HUDEP-2 (cell line): ENCODE results near the gene PTGDS.

Source experiments
- DNase-seq, 76 experiments: peaks; one replicate each; lab custom pipeline; 2025; ENCODE audit not compliant: unreplicated experiment in 76 of 76; lab: John Stamatoyannopoulos, UW

Gene PTGDS

DNA sequence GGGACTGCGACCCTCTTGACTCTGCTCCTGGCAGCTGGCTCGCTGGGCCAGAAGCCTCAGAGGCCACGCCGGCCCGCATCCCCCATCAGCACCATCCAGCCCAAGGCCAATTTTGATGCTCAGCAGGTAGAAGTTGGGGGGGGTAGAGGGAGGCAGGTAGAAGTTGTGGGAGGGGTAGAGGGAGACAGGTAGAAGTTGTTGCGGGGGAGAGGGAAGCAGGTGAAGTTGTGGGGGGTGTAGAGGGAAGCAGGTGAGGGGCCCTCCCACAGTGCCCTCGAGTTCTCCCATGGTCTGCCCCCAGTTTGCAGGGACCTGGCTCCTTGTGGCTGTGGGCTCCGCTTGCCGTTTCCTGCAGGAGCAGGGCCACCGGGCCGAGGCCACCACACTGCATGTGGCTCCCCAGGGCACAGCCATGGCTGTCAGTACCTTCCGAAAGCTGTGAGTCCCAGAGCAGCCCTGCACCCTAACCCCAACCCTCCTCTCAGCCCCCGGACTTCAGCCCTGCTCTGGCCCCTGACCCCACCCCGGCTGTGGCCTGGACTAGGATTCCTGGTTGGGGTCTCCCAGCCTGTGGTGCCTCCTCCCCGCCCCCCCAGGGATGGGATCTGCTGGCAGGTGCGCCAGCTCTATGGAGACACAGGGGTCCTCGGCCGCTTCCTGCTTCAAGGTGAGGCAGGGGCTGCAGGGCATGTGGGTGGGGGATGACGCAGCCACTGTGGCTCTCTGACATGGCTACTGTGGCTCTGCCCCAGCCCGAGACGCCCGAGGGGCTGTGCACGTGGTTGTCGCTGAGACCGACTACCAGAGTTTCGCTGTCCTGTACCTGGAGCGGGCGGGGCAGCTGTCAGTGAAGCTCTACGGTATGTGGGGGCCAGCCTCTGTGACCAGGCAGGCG lies 31.7 kb upstream of the PTGDS start:
- DNase-seq = no peak

DNA sequence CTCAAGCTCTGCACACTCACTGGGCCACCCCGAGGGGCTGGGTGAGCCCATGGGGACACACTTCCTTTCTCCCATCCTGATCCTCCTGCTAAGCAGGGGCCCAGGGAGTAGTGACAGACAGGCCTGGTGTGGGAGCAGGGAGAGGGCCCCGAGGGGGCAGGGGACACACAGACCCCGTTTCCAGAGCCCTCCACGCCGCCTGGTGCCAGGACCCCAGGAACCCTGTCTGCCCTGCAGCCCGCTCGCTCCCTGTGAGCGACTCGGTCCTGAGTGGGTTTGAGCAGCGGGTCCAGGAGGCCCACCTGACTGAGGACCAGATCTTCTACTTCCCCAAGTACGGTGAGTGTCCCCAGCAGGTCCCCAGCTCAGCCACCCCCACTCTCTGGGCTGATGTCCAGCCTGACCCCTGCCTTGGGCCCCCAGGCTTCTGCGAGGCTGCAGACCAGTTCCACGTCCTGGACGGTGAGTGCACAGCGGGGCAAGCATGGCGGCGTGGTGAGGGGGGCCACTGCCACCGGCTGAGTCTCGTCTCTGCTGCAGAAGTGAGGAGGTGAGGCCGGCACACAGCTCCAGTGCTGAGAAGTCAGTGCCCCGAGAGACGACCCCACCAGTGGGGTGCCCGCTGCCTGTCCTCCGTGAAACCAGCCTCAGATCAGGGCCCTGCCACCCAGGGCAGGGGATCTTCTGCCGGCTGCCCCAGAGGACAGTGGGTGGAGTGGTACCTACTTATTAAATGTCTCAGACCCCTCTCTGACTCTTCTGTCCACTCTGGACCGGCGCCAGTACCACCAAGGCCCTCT lies 30.9 kb upstream of the PTGDS start:
- DNase-seq = no peak

DNA sequence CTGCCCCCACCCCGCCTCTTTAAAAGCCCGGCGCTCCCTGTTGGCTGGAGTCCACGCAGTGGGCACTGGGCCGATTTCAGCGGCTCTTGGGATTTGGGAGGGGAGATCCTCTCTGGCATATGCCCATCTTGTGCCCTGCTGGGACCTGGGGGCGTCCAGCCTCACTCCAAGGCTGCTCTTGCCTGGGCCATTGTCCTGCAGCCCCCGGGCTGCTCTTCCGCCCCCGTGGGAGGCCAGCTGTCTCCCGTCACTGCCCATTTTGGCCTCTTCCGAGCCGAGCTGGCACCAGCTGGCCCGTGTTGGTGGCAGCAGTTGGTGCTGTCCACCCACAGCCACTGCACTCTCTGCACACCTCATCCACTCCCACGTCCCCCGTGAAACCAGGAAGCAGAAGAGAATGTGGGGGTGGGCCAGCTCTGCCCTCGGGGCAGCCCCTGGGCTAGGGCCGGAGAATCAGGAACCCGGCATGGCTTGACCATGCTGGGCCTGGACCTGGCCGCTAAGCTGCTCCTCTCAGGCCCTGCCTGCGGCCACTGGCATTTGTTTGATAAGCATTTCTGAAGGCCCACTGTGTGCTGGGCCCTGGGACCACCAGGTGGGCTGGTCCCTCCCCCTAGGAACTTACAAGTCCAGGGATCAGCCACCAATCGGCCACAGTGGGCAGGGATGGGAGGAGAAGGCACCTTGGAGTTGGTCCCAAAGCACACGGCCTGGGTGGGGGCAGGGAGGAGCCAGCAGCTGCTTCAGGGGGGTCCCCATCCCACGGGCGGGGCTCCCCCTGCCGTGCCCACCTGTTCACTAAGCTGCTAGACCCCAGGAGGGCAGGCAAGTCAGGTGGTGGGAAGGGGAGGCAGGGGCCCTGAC lies 30.0 kb upstream of the PTGDS start:
- no peak for DNase-seq

GRCh38 chr9:136947955-136948510 lies 29.3 kb upstream of the PTGDS start:
- DNase-seq = peak in 44 of 76 experiments; percentile 5 to 52 (median 28)

DNA sequence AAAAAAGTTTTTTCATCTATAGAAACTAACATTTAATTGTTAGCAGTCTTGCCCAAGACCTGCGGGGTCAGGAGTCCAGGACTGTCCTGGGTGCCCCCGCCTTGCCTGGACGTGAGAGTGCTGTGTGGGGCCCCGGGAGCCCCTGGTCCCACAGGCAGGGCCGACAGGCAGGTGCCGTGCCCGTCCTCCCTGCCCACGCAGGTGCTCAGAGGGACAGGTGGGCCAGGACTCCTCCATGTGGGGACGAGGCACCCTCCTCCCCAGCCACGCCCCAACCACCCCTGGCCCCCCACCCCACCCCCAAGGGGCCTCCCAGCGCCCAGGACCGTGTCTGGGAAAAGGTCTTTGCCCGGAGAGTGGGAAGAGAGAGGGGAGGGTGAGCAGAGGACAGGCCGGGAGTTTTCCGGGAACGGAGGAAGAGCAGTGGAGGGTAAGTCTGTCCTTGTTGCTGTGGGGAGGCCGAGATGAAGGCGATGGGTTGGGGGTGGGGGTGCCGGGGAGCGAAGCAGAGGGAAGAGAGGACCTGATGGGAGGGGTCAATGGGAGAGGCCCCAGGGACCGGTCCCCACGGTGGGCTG lies 28.0 kb upstream of the PTGDS start:
- DNase-seq = no peak

DNA sequence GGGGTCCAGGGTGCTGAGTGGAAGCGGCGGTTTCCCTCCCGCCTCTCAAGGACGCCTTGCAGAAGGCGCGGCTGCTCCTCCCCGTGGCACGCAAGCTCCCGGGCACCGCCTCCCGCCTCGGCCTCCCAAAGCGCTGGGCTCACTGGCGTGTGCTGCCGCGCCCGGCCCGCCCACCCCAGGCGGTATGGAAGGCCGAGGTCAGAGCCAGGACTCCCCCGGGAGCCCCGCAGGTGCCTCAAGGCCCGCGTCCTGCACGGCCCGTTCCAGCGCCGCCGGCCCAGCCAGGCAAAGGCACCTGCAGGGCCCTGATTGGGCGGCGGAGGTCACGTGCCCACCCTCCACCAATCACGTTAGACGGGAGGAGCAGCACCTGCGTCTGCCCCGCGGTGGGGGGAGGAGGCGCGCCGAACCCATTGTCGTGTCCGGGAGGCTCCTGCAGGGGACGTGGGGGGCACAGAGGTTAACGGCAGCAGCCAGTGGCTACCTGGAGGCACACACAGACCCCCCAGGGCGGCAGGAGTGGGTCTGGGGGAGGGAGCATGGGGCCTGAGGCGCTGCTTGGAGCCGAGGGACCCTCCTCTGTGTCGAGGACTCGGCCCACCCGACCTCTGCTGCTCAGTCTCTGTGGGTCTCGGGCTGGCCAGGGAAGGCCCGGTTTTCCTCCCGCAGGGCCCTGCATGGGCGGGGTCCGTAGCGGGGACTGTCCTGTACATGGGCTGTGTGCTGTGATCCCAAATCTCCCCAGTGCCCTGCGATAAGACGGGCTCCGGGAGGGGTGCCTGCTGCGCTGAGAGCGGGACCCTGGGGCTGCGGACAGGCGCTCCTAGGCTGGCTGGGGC lies 27.3 kb upstream of the PTGDS start:
- peak in 74 of 76 experiments; percentile 39 to 96 (median 88) for DNase-seq

GRCh38 chr9:136950656-136951276 lies 26.5 kb upstream of the PTGDS start:
- DNase-seq = no peak

- DNase-seq = no peak
Observed at GRCh38 chr9:136951541-136952320, 25.6 kb upstream of the PTGDS start, which contains the start of gene LCN12. Gene LCN12, plus strand, starts transcription at chr9:136952273. Its CDS starts 55 bp downstream, at chr9:136952328.

GRCh38 chr9:136952321-136952850 lies 24.9 kb upstream of the PTGDS start:
- no peak for DNase-seq

GRCh38 chr9:136952876-136953770 lies 24.2 kb upstream of the PTGDS start:
- DNase-seq = no peak

GRCh38 chr9:136953771-136954269 lies 23.5 kb upstream of the PTGDS start:
- no peak for DNase-seq

GRCh38 chr9:136954270-136955083 lies 22.8 kb upstream of the PTGDS start:
- no peak for DNase-seq

DNA sequence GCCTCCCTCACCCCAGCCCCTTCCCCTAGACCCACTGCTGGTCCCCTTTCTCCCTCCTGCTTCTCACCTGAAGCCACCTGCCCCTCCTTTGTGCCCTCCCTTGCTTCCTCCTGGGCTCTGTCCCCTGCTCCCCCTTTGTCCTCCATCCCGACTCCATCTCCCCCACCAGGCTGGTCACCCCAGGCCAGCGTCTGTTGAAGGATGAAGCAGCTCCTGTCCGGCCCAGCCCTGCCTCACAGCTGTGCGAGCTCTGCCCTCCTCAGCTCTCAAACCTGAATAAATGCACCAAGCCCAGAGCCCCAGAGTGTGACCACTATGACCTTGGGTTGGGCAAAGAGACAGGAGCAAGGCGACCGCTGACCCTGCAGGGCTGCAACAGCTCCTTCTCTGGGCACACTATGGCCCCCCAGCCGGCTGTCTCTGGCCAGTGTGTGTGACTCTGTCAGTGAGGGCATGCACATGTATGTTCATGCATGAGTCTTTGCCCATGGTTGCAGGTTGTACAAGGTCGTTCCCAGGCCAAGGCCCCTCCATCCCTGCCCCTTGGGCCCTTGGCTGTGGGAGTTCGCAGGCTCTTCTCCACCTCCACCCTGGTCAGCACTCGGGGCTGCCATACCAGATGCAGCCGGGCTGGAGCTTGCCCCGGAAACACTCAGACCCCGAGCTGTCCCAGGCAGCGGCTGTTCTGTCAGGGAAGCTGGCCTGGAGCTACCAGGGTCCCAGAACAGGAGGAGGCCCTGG lies 21.9 kb upstream of the PTGDS start:
- no peak for DNase-seq

DNA sequence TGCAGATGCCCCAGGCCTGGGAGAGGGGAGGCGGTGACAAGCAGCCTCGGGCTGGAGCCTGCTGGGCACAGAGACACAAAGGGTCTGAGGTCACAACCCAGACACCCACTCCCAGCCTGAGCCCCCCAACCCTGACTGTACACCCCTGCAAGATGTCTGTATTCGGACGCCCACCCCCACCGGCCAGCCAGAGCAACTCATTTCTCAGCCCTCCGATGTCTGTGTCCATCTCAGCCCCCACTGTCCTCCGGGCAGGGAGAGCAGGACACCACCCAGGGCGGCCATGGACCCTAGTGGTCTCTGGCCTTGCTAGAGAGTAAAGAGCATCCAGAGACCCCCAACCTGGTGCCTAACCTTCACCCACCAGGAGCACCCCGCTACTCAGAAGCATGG lies 21.4 kb upstream of the PTGDS start:
- DNase-seq = no peak

DNA sequence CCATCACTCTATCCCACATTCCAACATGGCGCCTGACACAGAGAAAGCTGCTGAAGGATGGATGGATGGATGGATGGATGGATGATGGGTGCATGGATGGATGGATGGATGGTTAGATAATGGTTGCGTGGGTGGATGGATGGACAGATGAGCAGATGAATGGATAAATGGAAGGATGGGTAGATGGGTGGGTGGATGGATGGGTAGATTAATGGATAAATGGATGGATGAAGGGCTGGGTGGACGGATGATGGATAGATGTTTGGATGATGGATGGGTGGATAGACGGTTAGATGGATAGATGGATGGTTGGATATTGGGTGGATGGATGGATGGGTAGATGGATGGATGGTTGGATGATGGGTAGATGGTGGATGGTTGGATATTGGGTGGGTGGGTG lies 20.7 kb upstream of the PTGDS start:
- DNase-seq = no peak
